DND-41 (cell line): ENCODE data around the gene SHLD2.
"Not testable (repeated sequence)": the region's sequence is repeated elsewhere in the genome, so short reads cannot be mapped to it uniquely, and the experiment has no call there.

Source experiments
- EZH2 ChIP-seq: IDR thresholded peaks from 3 replicates; pipeline ENCODE4 v1.6.1; 2012; ENCODE audit warnings: borderline replicate concordance, low read depth, mild to moderate bottlenecking, moderate library complexity, low read length, inconsistent platforms; ENCODE audit not compliant: severe bottlenecking
- TF ChIP-seq, protein P1 (sequence below): IDR thresholded peaks from 2 replicates; pipeline ENCODE4 v1.5.1; 2012; ENCODE audit warnings: borderline replicate concordance, low read length, moderate library complexity, mild to moderate bottlenecking; ENCODE audit not compliant: poor library complexity, severe bottlenecking; ENCODE audit errors: extremely low read depth

DNA sequence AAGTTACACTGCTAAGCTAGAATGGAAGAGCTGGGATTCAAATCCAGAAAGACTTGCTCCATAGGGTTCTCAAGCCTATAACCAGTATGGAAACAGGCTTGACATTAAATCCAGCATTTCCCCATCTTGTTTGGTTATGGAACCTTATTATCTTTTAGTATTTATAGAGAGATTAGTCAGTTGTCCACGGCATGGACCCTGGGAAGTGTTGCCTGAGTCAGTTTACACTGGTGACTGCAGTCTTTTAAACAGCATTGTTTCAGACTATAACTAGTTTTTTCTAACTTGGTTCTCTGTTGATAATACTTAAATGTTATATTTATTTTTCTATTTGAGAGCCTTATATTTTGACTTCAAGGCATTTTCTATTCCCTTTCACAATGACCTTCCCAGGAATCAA is 23.1 kb downstream of the SHLD2 start:
- TF ChIP-seq, protein P1, sequence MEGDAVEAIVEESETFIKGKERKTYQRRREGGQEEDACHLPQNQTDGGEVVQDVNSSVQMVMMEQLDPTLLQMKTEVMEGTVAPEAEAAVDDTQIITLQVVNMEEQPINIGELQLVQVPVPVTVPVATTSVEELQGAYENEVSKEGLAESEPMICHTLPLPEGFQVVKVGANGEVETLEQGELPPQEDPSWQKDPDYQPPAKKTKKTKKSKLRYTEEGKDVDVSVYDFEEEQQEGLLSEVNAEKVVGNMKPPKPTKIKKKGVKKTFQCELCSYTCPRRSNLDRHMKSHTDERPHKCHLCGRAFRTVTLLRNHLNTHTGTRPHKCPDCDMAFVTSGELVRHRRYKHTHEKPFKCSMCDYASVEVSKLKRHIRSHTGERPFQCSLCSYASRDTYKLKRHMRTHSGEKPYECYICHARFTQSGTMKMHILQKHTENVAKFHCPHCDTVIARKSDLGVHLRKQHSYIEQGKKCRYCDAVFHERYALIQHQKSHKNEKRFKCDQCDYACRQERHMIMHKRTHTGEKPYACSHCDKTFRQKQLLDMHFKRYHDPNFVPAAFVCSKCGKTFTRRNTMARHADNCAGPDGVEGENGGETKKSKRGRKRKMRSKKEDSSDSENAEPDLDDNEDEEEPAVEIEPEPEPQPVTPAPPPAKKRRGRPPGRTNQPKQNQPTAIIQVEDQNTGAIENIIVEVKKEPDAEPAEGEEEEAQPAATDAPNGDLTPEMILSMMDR = not testable (repeated sequence)
- not testable (repeated sequence) for TF ChIP-seq EZH2
